Thyroid gland (tissue), 4 donors: ENCODE measurements around the gene NCMAP.

Experiments used
- CTCF ChIP-seq, 6 experiments: fragments of 200-600 bp in 3 of 6; fragments of 450-650 bp in 3 of 6; sonication (generic) in 3 of 6; IDR thresholded peaks; one replicate each; pipeline ENCODE4 v1.5.1; 2016 to 2019; ENCODE audit warnings: antibody characterized with exemption in 6 of 6, mild to moderate bottlenecking in 2 of 6, inconsistent platforms in 1 of 6, moderate library complexity in 1 of 6
- POLR2A ChIP-seq, 2 donors: fragments of 450-650 bp; IDR thresholded peaks; one replicate each; pipeline ENCODE4 v1.6.1; 2017; ENCODE audit warnings: antibody characterized with exemption in 2 of 2, mild to moderate bottlenecking in 2 of 2, moderate library complexity in 1 of 2

DNA sequence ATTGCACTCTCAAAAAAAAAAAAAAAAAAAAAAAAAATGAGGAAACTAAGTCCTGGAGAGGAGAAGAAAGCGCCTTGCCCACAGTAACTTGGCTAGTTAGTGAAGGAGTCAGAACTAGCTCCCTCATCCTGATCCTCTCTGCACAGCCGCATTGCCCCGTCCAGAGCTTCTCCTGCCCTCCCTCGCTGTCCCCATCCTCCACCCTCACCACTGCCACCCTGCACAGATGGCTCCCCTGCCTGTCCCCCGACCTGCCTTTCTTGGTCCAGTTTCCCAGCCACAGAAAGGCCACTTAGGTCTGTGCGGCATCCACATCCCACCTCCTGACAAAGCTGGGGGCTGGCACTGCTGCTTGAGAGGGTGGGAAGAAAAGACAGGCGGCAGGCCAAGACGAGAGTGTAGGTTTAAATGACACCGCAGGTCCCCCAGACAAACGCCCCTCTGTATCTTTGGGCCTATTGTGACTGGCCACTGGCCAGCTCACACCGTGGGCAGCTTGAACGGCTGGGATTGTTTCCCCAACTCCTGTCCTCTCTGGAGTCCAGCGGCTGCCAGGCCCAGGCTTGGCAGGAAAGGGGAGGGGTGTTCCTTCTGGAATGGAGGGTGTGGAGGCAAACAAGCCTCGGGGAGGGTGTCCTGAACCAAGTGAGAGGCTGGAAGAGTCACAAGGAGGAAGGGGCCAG lies 20.2 kb downstream of the NCMAP start:
- TF ChIP-seq POLR2A (IDR thresholded peaks at IDR 0.05) (no peak), CTCF (IDR thresholded peaks at IDR 0.05) (no peak)
